Upper lobe of left lung (tissue), 4 donors: Measurements from ENCODE around the gene CTNNA1.

Source experiments
- CTCF ChIP-seq, 6 experiments: fragments of 450-650 bp in 4 of 6; fragments of 200-600 bp in 2 of 6; sonication (generic) in 2 of 6; IDR thresholded peaks; one replicate each; pipeline ENCODE4 v1.5.1; 2016 to 2019; ENCODE audit warnings: antibody characterized with exemption in 6 of 6
- POLR2A ChIP-seq, 4 donors: fragments of 450-650 bp; IDR thresholded peaks; one replicate each; pipeline ENCODE4 v1.5.1; 2016 to 2017; ENCODE audit warnings: antibody characterized with exemption in 4 of 4, mild to moderate bottlenecking in 2 of 4
- POLR2AphosphoS5 ChIP-seq, 2 donors: sonication (generic); formaldehyde crosslinking; IDR thresholded peaks; one replicate each; pipeline ENCODE4 v1.5.1; 2017; ENCODE audit warnings: antibody characterized with exemption in 2 of 2

- no peak for TF ChIP-seq CTCF (IDR thresholded peaks at IDR 0.05)
- no peak for TF ChIP-seq POLR2AphosphoS5 (IDR thresholded peaks at IDR 0.05)
- TF ChIP-seq POLR2A (IDR thresholded peaks at IDR 0.05): no peak
Observed at GRCh38 chr5:138844125-138844461, 90.9 kb downstream of the CTNNA1 start.
